ENCODE measurements around the gene BCL2A1.
"Not testable (repeated sequence)": the region's sequence is repeated elsewhere in the genome, so short reads cannot be mapped to it uniquely, and the experiment has no call there.

BCL2A1 gene

DNA sequence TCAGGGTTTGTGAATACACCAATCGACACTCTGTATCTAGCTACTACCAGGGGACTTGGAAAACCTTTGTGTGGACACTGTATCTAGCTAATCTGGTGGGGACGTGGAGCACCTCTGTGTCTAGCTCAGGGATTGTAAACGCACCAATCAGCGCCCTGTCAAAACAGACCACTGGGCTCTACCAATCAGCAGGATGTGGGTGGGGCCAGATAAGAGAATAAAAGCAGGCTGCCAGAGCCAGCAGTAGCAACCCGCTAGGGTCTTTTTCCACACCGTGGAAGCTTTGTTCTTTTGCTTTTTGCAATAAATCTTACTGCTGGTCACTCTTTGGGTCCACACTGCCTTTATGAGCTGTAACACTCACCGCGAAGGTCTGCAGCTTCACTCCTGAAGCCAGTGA is 46.1 kb upstream of the BCL2A1 start:
- H3K23ac ChIP-seq (ENCODE audit: low read depth, low read length, poor library complexity); H2BK15ac ChIP-seq (ENCODE audit: low read length); H3K18ac ChIP-seq (ENCODE audit: low read length); H3K9me3 ChIP-seq (replicated peaks in 1 of 2; ENCODE audit: control insufficient read depth in 2 of 2, insufficient read depth in 1 of 2, low read depth in 1 of 2, low read length in 2 of 2); H4K8ac ChIP-seq (ENCODE audit: low read depth, low read length); H3K4ac ChIP-seq (ENCODE audit: low read length); H2BK120ac ChIP-seq (ENCODE audit: low read depth, low read length); H3K36me3 ChIP-seq (replicated peaks in 1 of 2; ENCODE audit: control insufficient read depth in 2 of 2, insufficient read depth in 2 of 2, low read length in 2 of 2); H3K4me1 ChIP-seq (ENCODE audit: control insufficient read depth in 2 of 2, insufficient read depth in 1 of 2, low read depth in 1 of 2, low read length in 2 of 2); H3K27ac ChIP-seq (replicated peaks; ENCODE audit: low read length); H2AK5ac ChIP-seq (ENCODE audit: low read depth, low read length); H3K4me3 ChIP-seq (ENCODE audit: low read length in 2 of 2); H3K14ac ChIP-seq (ENCODE audit: low read length); DNase-seq (ENCODE audit: low spot score); H3K9ac ChIP-seq (ENCODE audit: low read depth, low read length, poor library complexity); H3K79me1 ChIP-seq (ENCODE audit: low read depth, low read length); H3K27me3 ChIP-seq (ENCODE audit: control insufficient read depth in 3 of 3, insufficient read depth in 3 of 3, low read depth in 1 of 3, low read length in 3 of 3); H4K91ac ChIP-seq (ENCODE audit: low read depth, low read length, poor library complexity); H2BK12ac ChIP-seq (ENCODE audit: low read length); H3K4me2 ChIP-seq (ENCODE audit: insufficient read depth, low read length, poor library complexity, severe bottlenecking); H2BK5ac ChIP-seq (ENCODE audit: low read length): not testable (repeated sequence)
- peak overlapping the region; percentile 40 for H2AFZ ChIP-seq (ENCODE audit: low read length)
- WGBS, 2 donors (ENCODE audit: extremely low coverage in 2 of 2, insufficient read length in 2 of 2, insufficient replicate concordance in 1 of 2), result no CpG with 5 or more reads among the region's 8 CpGs

DNA sequence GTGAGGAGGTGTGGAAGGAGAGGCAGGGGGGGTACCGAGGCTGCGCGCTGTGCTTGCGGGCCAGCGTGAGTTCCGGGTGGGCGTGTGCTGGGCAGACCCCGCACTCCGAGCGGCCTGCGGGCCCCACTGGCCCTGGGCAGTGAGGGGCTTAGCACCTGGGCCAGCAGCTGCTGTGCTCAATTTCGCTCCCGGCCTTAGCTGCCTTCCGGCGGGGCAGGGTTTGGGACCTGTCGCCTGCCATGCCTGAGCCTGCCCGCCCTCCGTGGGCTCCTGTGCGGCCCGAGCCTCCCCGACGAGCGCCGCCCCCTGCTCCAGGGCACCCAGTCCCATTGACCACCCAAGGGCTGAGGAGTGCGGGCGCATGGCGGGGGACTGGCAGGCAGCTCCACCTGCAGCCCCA is 45.5 kb upstream of the BCL2A1 start:
- WGBS, 2 donors (ENCODE audit: extremely low coverage in 2 of 2, insufficient read length in 2 of 2, insufficient replicate concordance in 1 of 2), result no CpG with 5 or more reads among the region's 27 CpGs

DNA sequence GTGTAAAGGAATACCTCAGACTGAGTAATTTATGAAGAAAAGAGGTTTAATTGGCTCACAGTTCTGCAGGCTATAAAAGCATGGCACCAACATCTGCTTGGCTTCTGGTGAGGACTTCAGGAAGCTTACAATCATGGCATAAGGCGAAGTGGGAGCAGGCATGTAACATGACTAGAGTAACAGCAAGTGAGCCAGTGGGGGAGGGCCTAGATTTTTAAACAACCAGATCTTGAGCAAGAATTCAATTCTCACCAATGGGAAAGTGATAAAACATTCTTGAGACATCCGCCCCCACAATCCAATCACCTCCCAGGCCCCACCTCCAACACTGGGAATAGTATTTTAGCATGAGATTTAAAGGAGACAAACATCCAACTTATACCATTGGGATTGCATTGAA is 44.2 kb upstream of the BCL2A1 start:
- Histone ChIP-seq H2AK5ac (ENCODE audit: low read depth, low read length) (no peak overlapping the region), H3K4me3 (ENCODE audit: low read length in 2 of 2) (no peak overlapping the region), H3K14ac (ENCODE audit: low read length) (no peak overlapping the region), H3K27ac (replicated peaks; ENCODE audit: low read length) (no peak overlapping the region), H3K4ac (ENCODE audit: low read length) (no peak overlapping the region), H2AFZ (ENCODE audit: low read length) (no peak overlapping the region), H4K8ac (ENCODE audit: low read depth, low read length) (no peak overlapping the region), H3K23ac (ENCODE audit: low read depth, low read length, poor library complexity) (no peak overlapping the region), H2BK12ac (ENCODE audit: low read length) (no peak overlapping the region), H3K79me1 (ENCODE audit: low read depth, low read length) (no peaks in the 10 kb centered on the region), H2BK5ac (ENCODE audit: low read length) (no peak overlapping the region), H3K36me3 (replicated peaks in 1 of 2; ENCODE audit: control insufficient read depth in 2 of 2, insufficient read depth in 2 of 2, low read length in 2 of 2) (no peaks in the 10 kb centered on the region), H2BK15ac (ENCODE audit: low read length) (no peak overlapping the region), H3K4me1 (ENCODE audit: control insufficient read depth in 2 of 2, insufficient read depth in 1 of 2, low read depth in 1 of 2, low read length in 2 of 2) (no peaks in the 10 kb centered on the region), H2BK120ac (ENCODE audit: low read depth, low read length) (no peak overlapping the region), H3K27me3 (ENCODE audit: control insufficient read depth in 3 of 3, insufficient read depth in 3 of 3, low read depth in 1 of 3, low read length in 3 of 3) (no peaks in the 10 kb centered on the region), H3K9me3 (replicated peaks in 1 of 2; ENCODE audit: control insufficient read depth in 2 of 2, insufficient read depth in 1 of 2, low read depth in 1 of 2, low read length in 2 of 2) (no peaks in the 10 kb centered on the region), H3K18ac (ENCODE audit: low read length) (no peak overlapping the region), H3K4me2 (ENCODE audit: insufficient read depth, low read length, poor library complexity, severe bottlenecking) (no peak overlapping the region), H3K9ac (ENCODE audit: low read depth, low read length, poor library complexity) (no peak overlapping the region), H4K91ac (ENCODE audit: low read depth, low read length, poor library complexity) (no peak overlapping the region)
- WGBS, 2 donors (ENCODE audit: extremely low coverage in 2 of 2, insufficient read length in 2 of 2, insufficient replicate concordance in 1 of 2), result no CpG with 5 or more reads among the region's 2 CpGs
- no peak for DNase-seq (ENCODE audit: low spot score)

More for the DNA sequence above, 45.5 kb upstream of the BCL2A1 start:
- DNase-seq (ENCODE audit: low spot score); H2BK120ac ChIP-seq (ENCODE audit: low read depth, low read length); H3K4me2 ChIP-seq (ENCODE audit: insufficient read depth, low read length, poor library complexity, severe bottlenecking); H3K27me3 ChIP-seq (ENCODE audit: control insufficient read depth in 3 of 3, insufficient read depth in 3 of 3, low read depth in 1 of 3, low read length in 3 of 3); H3K9me3 ChIP-seq (replicated peaks in 1 of 2; ENCODE audit: control insufficient read depth in 2 of 2, insufficient read depth in 1 of 2, low read depth in 1 of 2, low read length in 2 of 2); H4K8ac ChIP-seq (ENCODE audit: low read depth, low read length); H2BK15ac ChIP-seq (ENCODE audit: low read length); H3K9ac ChIP-seq (ENCODE audit: low read depth, low read length, poor library complexity); H3K4me1 ChIP-seq (ENCODE audit: control insufficient read depth in 2 of 2, insufficient read depth in 1 of 2, low read depth in 1 of 2, low read length in 2 of 2); H2AFZ ChIP-seq (ENCODE audit: low read length); H3K23ac ChIP-seq (ENCODE audit: low read depth, low read length, poor library complexity); H3K4me3 ChIP-seq (ENCODE audit: low read length in 2 of 2); H3K79me1 ChIP-seq (ENCODE audit: low read depth, low read length); H2BK12ac ChIP-seq (ENCODE audit: low read length); H4K91ac ChIP-seq (ENCODE audit: low read depth, low read length, poor library complexity); H2AK5ac ChIP-seq (ENCODE audit: low read depth, low read length); H3K14ac ChIP-seq (ENCODE audit: low read length); H3K27ac ChIP-seq (replicated peaks; ENCODE audit: low read length); H3K4ac ChIP-seq (ENCODE audit: low read length); H3K18ac ChIP-seq (ENCODE audit: low read length); H2BK5ac ChIP-seq (ENCODE audit: low read length); H3K36me3 ChIP-seq (replicated peaks in 1 of 2; ENCODE audit: control insufficient read depth in 2 of 2, insufficient read depth in 2 of 2, low read length in 2 of 2): not testable (repeated sequence)

DNA sequence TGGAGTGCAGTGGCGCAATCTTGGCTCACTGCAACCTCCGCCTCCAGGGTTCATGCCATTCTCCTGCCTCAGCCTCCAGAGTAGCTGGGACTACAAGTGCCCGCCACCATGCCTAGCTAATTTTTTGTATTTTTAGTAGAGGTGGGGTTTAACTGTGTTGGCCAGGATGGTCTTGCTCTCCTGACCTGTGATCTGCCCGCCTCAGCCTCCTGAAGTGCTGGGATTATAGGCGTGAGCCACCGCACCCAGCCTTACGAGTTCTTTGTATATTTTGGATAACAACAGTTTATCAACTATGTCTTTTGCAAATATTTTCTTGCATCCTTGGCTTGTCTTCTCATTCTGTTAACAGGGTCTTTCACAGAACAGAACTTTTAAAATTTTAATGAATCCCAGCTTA is 43.2 kb upstream of the BCL2A1 start:
- H3K23ac ChIP-seq (ENCODE audit: low read depth, low read length, poor library complexity); H2BK15ac ChIP-seq (ENCODE audit: low read length); H3K36me3 ChIP-seq (replicated peaks in 1 of 2; ENCODE audit: control insufficient read depth in 2 of 2, insufficient read depth in 2 of 2, low read length in 2 of 2); H3K4me3 ChIP-seq (ENCODE audit: low read length in 2 of 2); H2BK12ac ChIP-seq (ENCODE audit: low read length); H3K79me1 ChIP-seq (ENCODE audit: low read depth, low read length); H2AFZ ChIP-seq (ENCODE audit: low read length); H3K14ac ChIP-seq (ENCODE audit: low read length); H2BK5ac ChIP-seq (ENCODE audit: low read length); DNase-seq (ENCODE audit: low spot score); H3K4ac ChIP-seq (ENCODE audit: low read length); H2AK5ac ChIP-seq (ENCODE audit: low read depth, low read length); H4K91ac ChIP-seq (ENCODE audit: low read depth, low read length, poor library complexity); H3K27ac ChIP-seq (replicated peaks; ENCODE audit: low read length); H3K27me3 ChIP-seq (ENCODE audit: control insufficient read depth in 3 of 3, insufficient read depth in 3 of 3, low read depth in 1 of 3, low read length in 3 of 3); H3K9ac ChIP-seq (ENCODE audit: low read depth, low read length, poor library complexity); H3K9me3 ChIP-seq (replicated peaks in 1 of 2; ENCODE audit: control insufficient read depth in 2 of 2, insufficient read depth in 1 of 2, low read depth in 1 of 2, low read length in 2 of 2); H3K18ac ChIP-seq (ENCODE audit: low read length); H4K8ac ChIP-seq (ENCODE audit: low read depth, low read length); H2BK120ac ChIP-seq (ENCODE audit: low read depth, low read length); H3K4me2 ChIP-seq (ENCODE audit: insufficient read depth, low read length, poor library complexity, severe bottlenecking); H3K4me1 ChIP-seq (ENCODE audit: control insufficient read depth in 2 of 2, insufficient read depth in 1 of 2, low read depth in 1 of 2, low read length in 2 of 2): not testable (repeated sequence)
- WGBS, 2 donors (ENCODE audit: extremely low coverage in 2 of 2, insufficient read length in 2 of 2, insufficient replicate concordance in 1 of 2), result no CpG with 5 or more reads among the region's 7 CpGs

Measured in neuronal stem cell (in vitro differentiated cells).